Measurements from ENCODE around the gene PAPSS1. TPM values are rescaled to one million over a fixed set of nuclear protein-coding genes. Genes with fewer than 3 reads are reported as not detected.

PAPSS1 gene
- total RNA-seq, 6 experiments from 2014 or later = 3.7 to 7.6 (median 6.8) TPM

DNA sequence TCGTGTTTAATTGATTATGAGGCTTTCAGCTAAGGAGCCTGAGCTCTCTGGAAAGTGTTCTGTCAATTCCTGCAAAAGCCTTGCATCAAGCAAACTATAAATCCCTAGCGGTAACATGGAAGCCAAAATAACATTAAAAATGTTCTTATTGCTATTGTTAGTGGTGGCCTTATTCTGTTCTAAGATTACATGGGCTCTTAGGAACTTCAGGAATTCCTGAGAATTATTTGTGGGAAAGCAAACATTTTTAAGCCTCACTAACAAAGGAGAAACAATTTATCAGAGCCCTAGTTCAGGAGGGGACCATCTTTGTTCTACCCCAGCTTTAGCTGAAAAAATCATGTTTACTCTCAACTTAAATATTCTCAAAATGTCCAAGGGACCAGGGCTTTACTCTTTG, 119.6 kb downstream of the PAPSS1 start:
- no peak for ATAC-seq
- 57% methylated on average over 2 of the region's 2 CpGs for WGBS (ENCODE audit: insufficient coverage, low coverage, low lambda C conversion rate, missing lambda C conversion rate)
- H3K4me1 ChIP-seq = no peaks in the 10 kb centered on the region
- intact Hi-C loops (cut with DNase I) = no loop called here
- no peaks in the 10 kb centered on the region for H3K27me3 ChIP-seq
- TF ChIP-seq CTCF (IDR thresholded peaks at IDR 0.05) = no peak
- no peak for TF ChIP-seq POLR2A (IDR thresholded peaks at IDR 0.05)
- no peaks in the 10 kb centered on the region for H3K36me3 ChIP-seq
- no peaks in the 10 kb centered on the region for H3K9me3 ChIP-seq
- H3K4me3 ChIP-seq = no peak overlapping the region
- H3K27ac ChIP-seq = no peak overlapping the region
- DNase-seq = no peak

GRCh38 chr4:107599841-107600240, 120.2 kb downstream of the PAPSS1 start:
- no peaks in the 10 kb centered on the region for H3K9me3 ChIP-seq
- WGBS (ENCODE audit: insufficient coverage, low coverage, low lambda C conversion rate, missing lambda C conversion rate) = 67% methylated on average over 3 of the region's 3 CpGs
- no peaks in the 10 kb centered on the region for H3K27me3 ChIP-seq
- TF ChIP-seq CTCF (IDR thresholded peaks at IDR 0.05) = no peak
- TF ChIP-seq POLR2A (IDR thresholded peaks at IDR 0.05) = no peak
- no peak overlapping the region for H3K4me3 ChIP-seq
- no peak for DNase-seq
- intact Hi-C loops (cut with DNase I) = no loop called here
- no peak overlapping the region for H3K27ac ChIP-seq
- H3K4me1 ChIP-seq = no peaks in the 10 kb centered on the region
- H3K36me3 ChIP-seq = no peaks in the 10 kb centered on the region
- no peak for ATAC-seq

GRCh38 chr4:107593230-107593629, 126.8 kb downstream of the PAPSS1 start:
- WGBS (ENCODE audit: insufficient coverage, low coverage, low lambda C conversion rate, missing lambda C conversion rate) = 42% methylated on average over 1 of the region's 1 CpG
- no peak overlapping the region for H3K27ac ChIP-seq

DNA sequence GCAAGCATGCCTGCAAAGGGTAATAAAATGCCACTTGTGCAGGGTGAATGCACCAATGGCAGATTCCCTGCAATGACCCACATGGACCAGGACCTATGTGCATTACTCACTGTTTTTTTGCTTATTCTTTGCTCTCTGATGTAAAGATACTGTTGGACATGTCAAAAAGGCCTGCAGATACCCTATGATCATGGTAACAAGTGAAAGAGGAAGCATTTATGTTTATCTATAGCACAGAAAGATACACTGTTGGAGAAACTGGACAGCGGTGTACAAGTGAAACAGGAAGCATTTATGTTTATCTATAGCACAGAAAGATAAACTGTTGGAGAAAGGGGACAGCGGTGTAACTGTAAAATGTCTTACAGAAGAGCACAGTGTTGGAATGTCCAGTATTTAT, 127.5 kb downstream of the PAPSS1 start:
- Histone ChIP-seq H3K36me3 (no peaks in the 10 kb centered on the region), H3K27me3 (no peaks in the 10 kb centered on the region), H3K4me1 (no peaks in the 10 kb centered on the region), H3K27ac (no peak overlapping the region), H3K4me3 (no peak overlapping the region), H3K9me3 (peaks cover 0 to 12% (median 0%) of the 10 kb centered on the region in 4 donors)
- no peak for ATAC-seq
- DNase-seq = no peak
- intact Hi-C loops (cut with DNase I) = no loop called here
- 54% methylated on average over 2 of the region's 2 CpGs for WGBS (ENCODE audit: insufficient coverage, low coverage, low lambda C conversion rate, missing lambda C conversion rate)
- TF ChIP-seq CTCF (IDR thresholded peaks at IDR 0.05) (no peak), POLR2A (IDR thresholded peaks at IDR 0.05) (no peak)

More at GRCh38 chr4:107593230-107593629, 126.8 kb downstream of the PAPSS1 start:
- Histone ChIP-seq H3K4me1 (no peaks in the 10 kb centered on the region), H3K36me3 (no peaks in the 10 kb centered on the region), H3K27me3 (no peaks in the 10 kb centered on the region), H3K4me3 (no peak overlapping the region), H3K9me3 (peaks cover 0 to 12% (median 0%) of the 10 kb centered on the region in 4 donors)
- TF ChIP-seq CTCF (IDR thresholded peaks at IDR 0.05) (no peak), POLR2A (IDR thresholded peaks at IDR 0.05) (no peak)
- intact Hi-C loops (cut with DNase I) = no loop called here
- DNase-seq (no peak), ATAC-seq (no peak)

GRCh38 chr4:107589269-107589668, 130.8 kb downstream of the PAPSS1 start:
- ATAC-seq (no peak), DNase-seq (no peak)
- intact Hi-C loops (cut with DNase I) = no loop called here
- H3K27ac ChIP-seq = no peak overlapping the region
- TF ChIP-seq POLR2A (IDR thresholded peaks at IDR 0.05) = no peak
- TF ChIP-seq CTCF (IDR thresholded peaks at IDR 0.05) = no peak
- no peak overlapping the region for H3K4me3 ChIP-seq
- no peaks in the 10 kb centered on the region for H3K27me3 ChIP-seq
- no peaks in the 10 kb centered on the region for H3K4me1 ChIP-seq
- no peaks in the 10 kb centered on the region for H3K36me3 ChIP-seq
- peaks cover 0 to 12% (median 0%) of the 10 kb centered on the region in 4 donors for H3K9me3 ChIP-seq

Measured in right lobe of liver (tissue), 6 donors.